B cell (primary cell): ENCODE results near the gene EML6. TPM values are rescaled to one million over a fixed set of nuclear protein-coding genes. Genes with fewer than 3 reads are reported as not detected.

Experiments
- ATAC-seq: fragments of 200-7000 bp; cut with Tn5 transposase; one replicate; pipeline ENCODE4 v1.10.0; 2021; ENCODE audit warnings: low read depth, mild to moderate bottlenecking, moderate number of reproducible peaks, moderate library complexity
- CTCF ChIA-PET: fragments of 350-600 bp; sonication (Branson Sonifier 250); formaldehyde crosslinking; loops from one replicate; lab custom pipeline; 2021; ENCODE audit warnings: antibody characterized with exemption, inconsistent platforms; lab: Charles Lee
- POLR2A ChIA-PET: fragments of 350-600 bp; sonication (Branson Sonifier 250); formaldehyde crosslinking; loops from one replicate; lab custom pipeline; 2021; ENCODE audit warnings: antibody characterized with exemption; lab: Charles Lee
- DNase-seq: peaks from one replicate; pipeline ENCODE4 v3.0.0; 2013
- H2AFZ ChIP-seq: 2 replicates; pipeline ENCODE4 v1.6.1; 2012; ENCODE audit warnings: mild to moderate bottlenecking, low read depth, low read length; ENCODE audit not compliant: insufficient read depth, poor library complexity, severe bottlenecking
- H3K27ac ChIP-seq, 2 donors: 1 replicate in 1 of 2; 2 replicates in 1 of 2; pipeline ENCODE4 v1.5.1; 2012 to 2013; ENCODE audit warnings: low read length in 2 of 2, mild to moderate bottlenecking in 2 of 2, moderate library complexity in 1 of 2
- H3K27me3 ChIP-seq, 4 experiments: fragments of 200-600 bp in 1 of 4; sonication (generic) in 1 of 4; replicated peaks in 1 of 4; 1 replicate in 2 of 4; 2 replicates in 2 of 4; pipeline versions ENCODE4 v1.6.1 to v1.7.0; 2013 to 2016; ENCODE audit warnings: low read length in 3 of 4, mild to moderate bottlenecking in 2 of 4, mixed read lengths in 1 of 4, moderate library complexity in 1 of 4; ENCODE audit not compliant: insufficient read depth in 4 of 4, control insufficient read depth in 3 of 4; ENCODE audit errors: control extremely low read depth in 1 of 4
- H3K36me3 ChIP-seq, 2 experiments: replicated peaks in 1 of 2; 1 replicate in 1 of 2; 2 replicates in 1 of 2; pipeline versions ENCODE4 v1.6.1 to v1.7.1; 2013; ENCODE audit warnings: low read length in 1 of 2; ENCODE audit not compliant: insufficient read depth in 2 of 2, control insufficient read depth in 1 of 2; ENCODE audit errors: control extremely low read depth in 1 of 2, extremely low read depth in 1 of 2
- H3K4me1 ChIP-seq, 2 donors: fragments of 200-600 bp in 1 of 2; sonication (generic) in 1 of 2; 1 replicate in 1 of 2; 2 replicates in 1 of 2; pipeline versions ENCODE4 v1.5.1 to v1.6.1; 2013 to 2017; ENCODE audit warnings: low read length in 2 of 2; ENCODE audit not compliant: control insufficient read depth in 2 of 2, insufficient read depth in 2 of 2
- H3K4me2 ChIP-seq: replicated peaks from 2 replicates; pipeline ENCODE3; 2012; ENCODE audit warnings: mild to moderate bottlenecking, low read depth, low read length; ENCODE audit not compliant: poor library complexity, severe bottlenecking
- H3K4me3 ChIP-seq, 5 experiments: fragments of 200-600 bp in 1 of 5; sonication (generic) in 1 of 5; 1 replicate in 3 of 5; 2 replicates in 2 of 5; pipeline versions ENCODE4 v1.5.1 to v1.7.0; 2011 to 2016; ENCODE audit warnings: low read length in 4 of 5, mild to moderate bottlenecking in 4 of 5, low read depth in 2 of 5, control low read depth in 1 of 5, moderate library complexity in 1 of 5; ENCODE audit not compliant: insufficient read depth in 1 of 5; ENCODE audit errors: control extremely low read depth in 1 of 5, extremely low read depth in 1 of 5
- H3K79me2 ChIP-seq: fragments of 200-600 bp; sonication (generic); one replicate; pipeline ENCODE4 v1.6.0; 2016; ENCODE audit warnings: low read length; ENCODE audit not compliant: control insufficient read depth, insufficient read depth
- H3K9ac ChIP-seq: fragments of 200-600 bp; sonication (generic); 2 replicates; pipeline ENCODE4 v1.6.1; 2017; ENCODE audit warnings: mild to moderate bottlenecking, low read length, moderate library complexity
- H3K9me3 ChIP-seq, 3 donors: one replicate each; pipeline versions ENCODE4 v1.6.1 to v1.7.1; 2013; ENCODE audit warnings: low read length in 2 of 3; ENCODE audit not compliant: control insufficient read depth in 2 of 3, insufficient read depth in 1 of 3; ENCODE audit errors: control extremely low read depth in 1 of 3
- H4K20me1 ChIP-seq: 2 replicates; pipeline ENCODE4 v1.6.0; 2012; ENCODE audit warnings: mild to moderate bottlenecking, low read length; ENCODE audit not compliant: insufficient read depth, control insufficient read depth, poor library complexity, severe bottlenecking
- H3K27ac Mint-ChIP-seq: one replicate; pipeline ENCODE4 v1.8.0; 2021; ENCODE audit warnings: mixed read lengths
- H3K27me3 Mint-ChIP-seq: one replicate; pipeline ENCODE4 v1.8.0; 2021; ENCODE audit warnings: mixed read lengths
- H3K4me1 Mint-ChIP-seq: one replicate; pipeline ENCODE4 v1.8.0; 2021; ENCODE audit warnings: mixed read lengths
- H3K4me3 Mint-ChIP-seq: one replicate; pipeline ENCODE4 v1.8.0; 2021; ENCODE audit warnings: mixed read lengths
- H3K9me3 Mint-ChIP-seq: one replicate; pipeline ENCODE4 v1.8.0; 2022; ENCODE audit warnings: mixed read lengths; ENCODE audit not compliant: insufficient read depth
- EZH2 ChIP-seq: IDR thresholded peaks from 2 replicates; pipeline ENCODE4 v1.6.1; 2012; ENCODE audit warnings: borderline replicate concordance, low read depth, mild to moderate bottlenecking, moderate library complexity, low read length; ENCODE audit not compliant: insufficient read depth, poor library complexity, severe bottlenecking
- WGBS: methylation state at CpG from one replicate; pipeline ENCODE4 v1.1.5; 2013; ENCODE audit warnings: missing lambda C conversion rate; ENCODE audit not compliant: insufficient coverage; 5-methylcytosine and 5-hydroxymethylcytosine counted together
- intact Hi-C: fragments of 100-400 bp; cut with micrococcal nuclease; formaldehyde crosslinking; loops from one replicate; pipeline ENCODE4 v1.10.0; 2022
- polyA plus RNA-seq: library from polyadenylated mRNA; depleted of rRNA; stranded (reverse); fragments of >200 nt; gene quantifications from 2 replicates; pipeline ENCODE4 v1.2.3, GENCODE V29; 2012
- total RNA-seq, 2 donors: library from RNA; stranded (reverse); fragments of 120-200 nt in 1 of 2; gene quantifications; 1 replicate in 1 of 2; 2 replicates in 1 of 2; pipeline versions ENCODE4 v1.2.3 to v1.2.4, GENCODE V29; 2013 to 2022
- TF ChIP-seq, protein P1 (sequence below): fragments of 200-600 bp; IDR thresholded peaks from one replicate; pipeline ENCODE4 v1.8.0; 2022; ENCODE audit warnings: antibody characterized with exemption, mild to moderate bottlenecking

EML6 gene
- total and polyA plus RNA-seq, 2 donors (not counting 1 experiment from before 2014, with no cell fraction given) = 42.5 to 53.7 TPM

GRCh38 chr2:54889053-54889452, 165.6 kb downstream of the EML6 start:
- ATAC-seq (no peak), DNase-seq (no peak)
- no peak overlapping the region for H3K4me2 ChIP-seq
- H3K9me3 ChIP-seq = no peaks in the 10 kb centered on the region
- no CpG with 5 or more reads among the region's 2 CpGs for WGBS
- CTCF ChIA-PET = interaction anchor here (1.0 kb wide), 1 partner anchor 343 kb away, joined by 3 read pairs; the partner anchor contains the start of genes CLHC1 and RPS27A
- H3K79me2 ChIP-seq = no peaks in the 10 kb centered on the region
- Mint-ChIP-seq H3K27me3 (no peaks in the 10 kb centered on the region), H3K4me1 (no peaks in the 10 kb centered on the region), H3K4me3 (no peak overlapping the region), H3K9me3 (no peaks in the 10 kb centered on the region), H3K27ac (no peak overlapping the region)
- H3K4me3 ChIP-seq = no peak overlapping the region
- H2AFZ ChIP-seq = no peak overlapping the region
- H3K27ac ChIP-seq = no peak overlapping the region
- TF ChIP-seq, protein P1, sequence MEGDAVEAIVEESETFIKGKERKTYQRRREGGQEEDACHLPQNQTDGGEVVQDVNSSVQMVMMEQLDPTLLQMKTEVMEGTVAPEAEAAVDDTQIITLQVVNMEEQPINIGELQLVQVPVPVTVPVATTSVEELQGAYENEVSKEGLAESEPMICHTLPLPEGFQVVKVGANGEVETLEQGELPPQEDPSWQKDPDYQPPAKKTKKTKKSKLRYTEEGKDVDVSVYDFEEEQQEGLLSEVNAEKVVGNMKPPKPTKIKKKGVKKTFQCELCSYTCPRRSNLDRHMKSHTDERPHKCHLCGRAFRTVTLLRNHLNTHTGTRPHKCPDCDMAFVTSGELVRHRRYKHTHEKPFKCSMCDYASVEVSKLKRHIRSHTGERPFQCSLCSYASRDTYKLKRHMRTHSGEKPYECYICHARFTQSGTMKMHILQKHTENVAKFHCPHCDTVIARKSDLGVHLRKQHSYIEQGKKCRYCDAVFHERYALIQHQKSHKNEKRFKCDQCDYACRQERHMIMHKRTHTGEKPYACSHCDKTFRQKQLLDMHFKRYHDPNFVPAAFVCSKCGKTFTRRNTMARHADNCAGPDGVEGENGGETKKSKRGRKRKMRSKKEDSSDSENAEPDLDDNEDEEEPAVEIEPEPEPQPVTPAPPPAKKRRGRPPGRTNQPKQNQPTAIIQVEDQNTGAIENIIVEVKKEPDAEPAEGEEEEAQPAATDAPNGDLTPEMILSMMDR = no peak
- TF ChIP-seq EZH2 = no peak
- no peaks in the 10 kb centered on the region for H3K27me3 ChIP-seq
- H4K20me1 ChIP-seq = no peaks in the 10 kb centered on the region
- H3K4me1 ChIP-seq = no peaks in the 10 kb centered on the region
- POLR2A ChIA-PET = no interaction called here
- peaks cover 0 to 6% of the 10 kb centered on the region in 2 experiments for H3K36me3 ChIP-seq
- no peak overlapping the region for H3K9ac ChIP-seq
- intact Hi-C loops = no loop called here

- Histone ChIP-seq H3K79me2 (no peaks in the 10 kb centered on the region), H3K4me2 (no peak overlapping the region), H3K27me3 (no peaks in the 10 kb centered on the region), H3K9ac (no peak overlapping the region), H2AFZ (no peak overlapping the region), H3K4me1 (no peaks in the 10 kb centered on the region), H4K20me1 (no peaks in the 10 kb centered on the region), H3K36me3 (peaks cover 3 to 13% of the 10 kb centered on the region in 2 experiments), H3K27ac (no peak overlapping the region), H3K4me3 (no peak overlapping the region), H3K9me3 (peaks cover 0 to 4% (median 0%) of the 10 kb centered on the region in 3 donors)
- no peaks in the 10 kb centered on the region for H3K4me1 Mint-ChIP-seq
- no peaks in the 10 kb centered on the region for H3K9me3 Mint-ChIP-seq
- intact Hi-C loops = no loop called here
- ChIA-PET POLR2A (no interaction called here), CTCF (interaction anchor here (1.9 kb wide), 1 partner anchor 8 kb away, joined by 6 read pairs; no protein-coding TSS in a partner anchor)
- H3K4me3 Mint-ChIP-seq = no peak overlapping the region
- no peak overlapping the region for H3K27ac Mint-ChIP-seq
- ATAC-seq (no peak), DNase-seq (no peak)
- no peak for TF ChIP-seq EZH2
- 100% methylated on average over 2 of the region's 4 CpGs for WGBS
- H3K27me3 Mint-ChIP-seq = no peaks in the 10 kb centered on the region
Measured at GRCh38 chr2:54891909-54892308, 168.4 kb downstream of the EML6 start.
